ENCODE results near the gene TMEM212.

The TMEM212 gene

GRCh38 chr3:171827836-171828458 lies 15.2 kb upstream of the TMEM212 start:
- no peak for DNase-seq (ENCODE audit: extremely low read depth, low read depth)
- TF ChIP-seq, protein P1, sequence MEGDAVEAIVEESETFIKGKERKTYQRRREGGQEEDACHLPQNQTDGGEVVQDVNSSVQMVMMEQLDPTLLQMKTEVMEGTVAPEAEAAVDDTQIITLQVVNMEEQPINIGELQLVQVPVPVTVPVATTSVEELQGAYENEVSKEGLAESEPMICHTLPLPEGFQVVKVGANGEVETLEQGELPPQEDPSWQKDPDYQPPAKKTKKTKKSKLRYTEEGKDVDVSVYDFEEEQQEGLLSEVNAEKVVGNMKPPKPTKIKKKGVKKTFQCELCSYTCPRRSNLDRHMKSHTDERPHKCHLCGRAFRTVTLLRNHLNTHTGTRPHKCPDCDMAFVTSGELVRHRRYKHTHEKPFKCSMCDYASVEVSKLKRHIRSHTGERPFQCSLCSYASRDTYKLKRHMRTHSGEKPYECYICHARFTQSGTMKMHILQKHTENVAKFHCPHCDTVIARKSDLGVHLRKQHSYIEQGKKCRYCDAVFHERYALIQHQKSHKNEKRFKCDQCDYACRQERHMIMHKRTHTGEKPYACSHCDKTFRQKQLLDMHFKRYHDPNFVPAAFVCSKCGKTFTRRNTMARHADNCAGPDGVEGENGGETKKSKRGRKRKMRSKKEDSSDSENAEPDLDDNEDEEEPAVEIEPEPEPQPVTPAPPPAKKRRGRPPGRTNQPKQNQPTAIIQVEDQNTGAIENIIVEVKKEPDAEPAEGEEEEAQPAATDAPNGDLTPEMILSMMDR (IDR thresholded peaks at IDR 0.05; ENCODE audit: low read depth, low read length, missing control alignments), result no peak
- no peak overlapping the region for H3K4me3 ChIP-seq (replicated peaks; ENCODE audit: low read depth, low read length)

- no peak overlapping the region for H3K4me3 ChIP-seq (replicated peaks; ENCODE audit: low read depth, low read length)
- TF ChIP-seq, protein P1 (IDR thresholded peaks at IDR 0.05; ENCODE audit: low read depth, low read length, missing control alignments), result no peak
- DNase-seq (ENCODE audit: extremely low read depth, low read depth), result no peak
Measured at GRCh38 chr3:171828902-171829770, 14.0 kb upstream of the TMEM212 start.

GRCh38 chr3:171829841-171830517 lies 13.2 kb upstream of the TMEM212 start:
- peak; percentile 71 for DNase-seq (ENCODE audit: extremely low read depth, low read depth)
- TF ChIP-seq, protein P1 (IDR thresholded peaks at IDR 0.05; ENCODE audit: low read depth, low read length, missing control alignments), result peak; percentile 77
- H3K4me3 ChIP-seq (replicated peaks; ENCODE audit: low read depth, low read length), result no peak overlapping the region

DNA sequence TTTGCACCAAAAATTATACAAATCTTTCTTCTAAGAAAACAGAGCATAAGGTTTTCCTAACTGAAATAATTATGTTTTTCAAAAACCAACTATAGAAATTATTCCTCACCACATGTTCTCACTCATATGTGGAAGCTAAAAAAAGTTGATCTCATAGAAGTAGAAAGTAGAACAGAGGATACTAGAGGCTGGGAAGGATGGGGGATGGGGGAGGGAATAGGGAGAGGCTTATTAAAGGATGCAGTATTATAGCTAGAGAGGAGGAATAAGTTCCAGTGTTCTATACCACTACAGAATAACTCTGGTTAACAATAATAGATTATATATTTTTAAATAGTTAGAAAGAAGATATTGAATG lies 12.7 kb upstream of the TMEM212 start:
- no peak for DNase-seq (ENCODE audit: extremely low read depth, low read depth)
- H3K4me3 ChIP-seq (replicated peaks; ENCODE audit: low read depth, low read length), result no peak overlapping the region
- TF ChIP-seq, protein P1 (IDR thresholded peaks at IDR 0.05; ENCODE audit: low read depth, low read length, missing control alignments), result no peak

- DNase-seq (ENCODE audit: extremely low read depth, low read depth), result no peak
- TF ChIP-seq, protein P1 (IDR thresholded peaks at IDR 0.05; ENCODE audit: low read depth, low read length, missing control alignments), result no peak
- no peak overlapping the region for H3K4me3 ChIP-seq (replicated peaks; ENCODE audit: low read depth, low read length)
Measured at GRCh38 chr3:171831936-171832335, 11.2 kb upstream of the TMEM212 start.

- TF ChIP-seq, protein P1 (IDR thresholded peaks at IDR 0.05; ENCODE audit: low read depth, low read length, missing control alignments), result no peak
- H3K4me3 ChIP-seq (replicated peaks; ENCODE audit: low read depth, low read length), result no peak overlapping the region
- DNase-seq (ENCODE audit: extremely low read depth, low read depth), result no peak
Measured at GRCh38 chr3:171832989-171833388, 10.2 kb upstream of the TMEM212 start.
